Glomerular endothelial cell (primary cell): ENCODE data around the gene ICAM2. TPM values are rescaled to one million over a fixed set of nuclear protein-coding genes. Genes with fewer than 3 reads are reported as not detected.
A peak's percentile ranks its signal among the peaks of the same experiment; 100 is the strongest.

ENCODE experiments used
- DNase-seq: peaks from one replicate; pipeline ENCODE4 v3.0.0-alpha.2; 2011; ENCODE audit warnings: low read depth, low spot score; ENCODE audit errors: extremely low read depth
- total RNA-seq: library from RNA; depleted of rRNA; stranded (reverse); fragments of >200 nt; gene quantifications from 2 replicates; pipeline ENCODE4 v1.2.3, GENCODE V29; 2015

Gene ICAM2
- 1,004 and 1,319 TPM in 2 replicates for total RNA-seq

DNA sequence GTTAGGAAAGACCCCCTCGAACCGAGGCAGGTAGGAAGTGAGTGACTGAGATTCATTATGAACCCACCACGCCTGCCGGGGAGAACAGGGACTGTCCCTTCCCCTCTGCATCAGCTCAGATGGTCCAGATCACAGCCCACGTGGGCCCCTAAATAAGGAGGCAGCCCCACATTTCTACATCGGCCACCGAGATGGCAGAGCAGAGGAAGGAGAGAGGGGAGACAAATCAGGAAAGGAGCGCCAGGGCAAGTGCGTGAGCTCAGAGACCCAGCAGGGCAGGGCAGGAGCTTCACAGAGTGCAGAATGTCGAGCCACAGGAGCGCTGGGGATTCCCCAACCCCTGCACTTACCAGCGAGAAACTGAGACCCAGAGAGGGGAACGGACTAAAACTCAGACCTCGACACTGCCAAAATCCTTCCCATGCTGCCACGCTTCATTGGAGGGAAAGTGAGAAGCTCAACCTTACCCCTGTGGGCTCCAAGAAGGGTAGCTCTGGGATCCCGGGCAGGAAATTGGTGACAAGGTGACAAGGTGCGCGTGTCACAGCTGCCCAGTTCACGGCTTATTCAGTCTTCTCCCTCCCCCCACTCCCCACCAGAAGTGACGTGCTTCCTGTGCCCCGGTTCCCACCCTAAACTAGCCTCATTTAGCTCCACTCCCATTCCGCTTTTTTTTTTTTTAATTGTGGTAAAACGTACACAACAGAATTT lies at the start of gene ICAM2:
Gene ICAM2 (minus strand): TSS at position 578 of the 711 bp plus-strand sequence. CDS start 13,942 bp downstream, outside the sequence.
- DNase-seq = no peak

DNA sequence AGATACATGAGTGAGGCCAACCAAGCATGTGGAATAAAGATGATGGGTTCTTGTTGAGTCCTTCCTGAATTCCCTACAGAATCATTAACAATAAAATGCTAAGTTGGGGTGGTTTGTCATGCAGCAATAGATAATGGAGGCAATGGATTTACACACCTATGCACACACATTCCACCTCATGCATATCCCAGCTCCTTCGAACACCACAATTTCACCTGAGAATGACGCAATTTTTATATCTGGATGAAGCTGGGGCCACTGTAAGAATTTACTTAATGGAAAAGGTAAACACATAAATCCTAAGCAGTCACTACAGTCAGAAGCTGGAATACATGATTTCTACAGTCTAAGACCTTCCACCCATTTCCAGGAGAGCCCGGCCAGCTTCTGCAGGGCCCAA lies 49.8 kb upstream of the ICAM2 start:
- no peak for DNase-seq

DNA sequence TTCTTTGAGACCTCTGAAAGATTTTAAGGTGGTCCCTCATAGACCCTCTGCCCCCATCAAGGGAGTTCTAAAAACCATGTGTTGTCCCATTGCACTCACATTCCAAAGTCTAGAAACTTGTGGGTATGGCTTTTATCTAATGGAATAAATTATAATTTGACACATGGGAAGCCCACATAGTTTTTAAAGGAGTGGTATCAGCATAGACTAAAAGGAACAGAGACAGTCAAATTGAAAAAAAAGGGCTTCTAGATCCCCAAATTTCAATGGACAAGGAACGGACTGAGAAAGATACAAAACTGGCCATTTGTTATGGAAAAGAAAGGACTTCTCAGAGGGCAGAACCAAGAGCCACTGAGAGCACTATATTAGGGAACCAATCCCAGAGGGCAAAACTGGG lies 48.7 kb upstream of the ICAM2 start:
- DNase-seq = no peak

DNA sequence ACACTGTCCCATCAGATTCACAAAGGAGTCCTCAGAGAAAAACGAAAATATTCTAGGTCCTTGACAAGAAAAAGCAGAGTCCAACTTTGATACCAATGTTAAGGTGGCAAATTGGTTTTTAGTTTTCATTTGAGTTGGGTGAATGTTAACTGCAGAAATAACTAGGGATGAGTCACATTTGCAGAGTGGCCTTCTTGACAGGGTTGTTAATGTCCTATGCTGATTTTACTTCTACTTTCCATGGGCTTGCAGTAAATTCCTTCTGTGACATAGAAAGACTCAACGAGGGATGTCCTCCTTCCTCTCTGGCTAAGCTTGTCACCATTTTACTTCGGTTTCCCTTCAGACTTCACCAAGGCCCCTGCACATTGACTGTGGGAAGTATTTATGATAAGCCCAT lies 47.2 kb upstream of the ICAM2 start:
- no peak for DNase-seq

DNA sequence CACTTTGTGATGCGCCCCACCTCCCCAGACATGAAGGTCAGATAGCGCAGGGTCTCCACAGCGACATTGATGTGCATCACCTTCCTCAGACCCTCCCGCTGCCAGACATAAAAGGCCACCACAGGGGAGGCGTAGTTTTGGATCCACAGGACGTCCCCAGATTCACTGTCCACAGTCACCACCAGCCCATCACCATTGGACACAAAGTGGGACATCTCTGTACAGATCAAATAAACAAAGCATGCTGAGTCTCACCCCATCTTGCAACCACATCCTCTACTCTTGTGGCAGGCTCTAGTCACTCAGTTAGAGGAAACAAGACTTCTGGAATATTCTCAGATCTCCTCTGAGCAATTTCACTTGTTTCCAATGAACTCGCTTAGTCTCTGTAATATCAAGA lies 46.3 kb upstream of the ICAM2 start:
- no peak for DNase-seq

DNA sequence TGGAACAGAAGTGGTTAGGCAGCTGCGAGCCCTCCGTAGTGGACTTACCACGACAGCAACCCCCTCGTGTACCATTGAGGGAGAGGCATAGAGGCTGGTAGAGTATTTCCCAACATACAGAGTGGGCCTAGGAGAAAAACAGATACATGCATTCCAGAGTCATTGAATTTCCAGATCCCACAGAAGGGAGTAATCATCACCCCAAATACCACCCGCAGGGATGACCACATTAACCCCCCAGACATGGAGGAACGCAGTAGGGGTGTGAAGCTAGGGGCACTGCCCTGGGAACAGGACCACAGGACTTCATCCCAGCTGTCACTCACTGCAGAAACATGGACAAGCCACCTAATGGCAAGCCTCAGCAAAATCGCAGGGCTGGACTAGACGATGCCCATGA lies 44.7 kb upstream of the ICAM2 start:
- DNase-seq = no peak

DNA sequence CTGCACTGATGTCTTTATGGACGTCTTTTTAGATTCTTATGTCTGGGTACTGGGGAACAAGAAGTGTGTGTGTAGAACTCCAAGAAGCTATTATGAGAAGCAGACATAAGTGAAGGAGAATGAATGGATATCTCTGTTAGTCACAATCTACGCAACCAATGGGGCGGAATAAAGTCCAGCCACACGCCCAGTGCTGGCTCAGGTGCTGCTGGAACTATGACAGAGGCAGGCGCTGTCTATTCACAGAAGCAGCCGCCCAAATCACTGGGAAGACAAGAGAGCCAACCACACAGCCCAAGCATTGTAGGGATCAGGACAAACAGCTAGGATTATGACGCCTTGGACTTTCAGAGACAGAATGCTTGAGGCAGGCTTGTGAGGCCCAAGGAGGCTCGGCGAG lies 43.9 kb upstream of the ICAM2 start:
- no peak for DNase-seq

DNA sequence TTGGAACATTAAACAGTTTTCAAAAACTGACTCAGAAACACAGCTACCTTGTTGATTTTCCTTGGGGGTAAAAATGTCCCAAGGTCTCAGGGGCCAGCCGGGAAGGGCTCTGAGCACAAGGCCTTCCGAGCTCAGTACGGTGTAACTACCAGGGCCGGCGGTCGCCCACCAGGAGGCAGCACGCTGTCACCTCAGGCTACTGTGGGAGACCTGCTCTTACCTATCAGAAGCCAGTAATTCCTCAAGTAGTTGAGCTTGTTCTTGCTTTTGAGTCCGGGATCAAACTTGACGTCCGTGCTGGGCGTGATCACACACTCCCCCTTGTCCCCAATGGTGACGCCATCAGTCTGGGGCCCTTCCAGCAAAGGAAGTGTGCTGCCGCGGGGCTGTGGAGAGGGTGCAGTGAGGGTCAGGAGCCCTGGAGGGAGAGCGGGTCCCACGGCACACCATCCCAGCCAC lies 43.4 kb upstream of the ICAM2 start:
- no peak for DNase-seq

DNA sequence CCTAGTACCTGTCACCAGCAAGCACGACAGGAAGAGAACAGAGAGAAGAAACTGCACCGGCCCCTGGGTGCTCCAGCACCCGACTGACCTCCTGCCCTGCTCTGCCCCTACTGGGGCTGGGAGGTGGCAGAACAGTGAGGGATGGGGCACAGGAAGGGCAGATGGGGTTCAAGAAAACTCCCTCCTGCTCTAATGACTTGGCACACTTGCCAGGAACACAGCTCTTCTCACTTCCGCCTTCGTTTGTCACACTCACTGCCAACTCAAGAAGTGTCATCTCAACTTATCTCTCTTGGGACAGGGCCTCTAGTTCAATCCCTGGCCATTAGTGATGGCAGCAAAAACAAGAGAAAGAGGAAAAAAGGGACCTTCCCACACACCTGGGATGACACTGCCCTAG lies 42.7 kb upstream of the ICAM2 start:
- DNase-seq = no peak

DNA sequence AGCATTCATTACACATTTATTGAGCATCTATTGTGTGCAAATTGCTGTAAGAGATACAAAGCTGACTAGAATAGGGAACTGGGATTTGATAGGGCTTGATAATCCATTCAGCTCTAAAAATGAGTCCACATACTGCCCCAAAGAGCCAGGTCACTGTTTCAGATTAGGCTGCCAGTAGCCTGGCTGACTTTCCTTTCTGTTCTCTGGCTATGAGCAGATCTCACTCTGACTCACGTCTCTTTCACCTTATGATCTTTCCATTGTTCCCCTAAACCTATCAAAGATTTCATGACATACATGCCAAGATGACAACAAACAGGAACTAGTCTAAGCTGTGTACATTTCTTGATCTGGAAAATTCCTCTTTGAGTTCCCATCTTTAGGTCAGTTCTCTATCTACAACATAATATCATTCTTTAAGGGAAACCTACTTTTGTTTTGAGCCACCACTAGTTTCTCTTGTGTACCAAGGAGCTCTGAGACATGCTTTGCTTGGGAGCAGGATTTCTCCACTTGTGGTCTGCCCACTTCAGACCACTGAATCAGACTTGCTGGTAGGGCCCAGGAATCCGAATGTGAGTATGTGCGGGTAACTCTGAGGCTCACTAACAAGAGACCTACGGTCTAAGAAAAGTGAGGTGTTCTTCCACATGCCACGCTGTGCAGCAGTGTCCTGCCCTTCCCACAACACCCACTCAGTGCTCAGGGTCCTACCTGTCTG lies 40.9 kb upstream of the ICAM2 start:
- DNase-seq = peak; percentile 75

DNA sequence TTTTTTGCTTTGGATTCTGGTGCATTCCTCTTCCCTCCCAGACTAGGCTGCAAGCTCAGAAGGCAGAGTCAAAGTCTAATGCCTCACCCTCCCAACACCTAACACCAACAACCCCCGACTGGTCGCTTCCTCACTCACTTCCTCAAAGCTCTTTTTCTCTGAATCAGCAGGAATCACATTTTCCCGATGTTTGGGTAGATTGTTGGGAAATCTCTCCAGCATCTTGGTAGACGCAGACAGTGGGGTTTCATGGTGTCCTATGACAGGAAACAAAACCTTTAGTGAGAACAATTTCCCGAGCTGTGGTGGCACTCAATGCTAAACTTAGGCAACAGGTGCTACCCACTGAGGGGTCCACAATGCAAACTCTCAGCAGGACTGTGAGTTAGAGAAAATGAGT lies 39.9 kb upstream of the ICAM2 start:
- DNase-seq = no peak

DNA sequence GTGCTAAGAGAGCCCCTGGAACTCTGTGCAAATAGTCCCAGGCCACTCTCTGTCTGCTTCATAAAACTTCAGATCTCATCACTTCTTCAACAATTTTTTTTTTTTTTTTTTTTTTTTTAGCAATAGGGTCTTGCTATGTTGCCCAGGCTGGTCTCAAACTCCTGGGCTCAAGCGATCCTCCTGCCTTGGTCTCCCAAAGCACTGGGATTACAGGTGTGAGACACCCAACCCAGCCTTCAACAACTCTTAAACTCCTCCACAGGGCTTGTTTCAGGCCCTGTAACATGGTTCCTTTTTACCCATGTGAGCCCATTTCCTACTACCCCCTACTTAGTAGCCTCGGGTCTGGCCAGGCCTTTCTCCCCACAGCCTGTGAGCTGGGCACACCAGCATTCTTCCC lies 39.3 kb upstream of the ICAM2 start:
- DNase-seq = no peak

DNA sequence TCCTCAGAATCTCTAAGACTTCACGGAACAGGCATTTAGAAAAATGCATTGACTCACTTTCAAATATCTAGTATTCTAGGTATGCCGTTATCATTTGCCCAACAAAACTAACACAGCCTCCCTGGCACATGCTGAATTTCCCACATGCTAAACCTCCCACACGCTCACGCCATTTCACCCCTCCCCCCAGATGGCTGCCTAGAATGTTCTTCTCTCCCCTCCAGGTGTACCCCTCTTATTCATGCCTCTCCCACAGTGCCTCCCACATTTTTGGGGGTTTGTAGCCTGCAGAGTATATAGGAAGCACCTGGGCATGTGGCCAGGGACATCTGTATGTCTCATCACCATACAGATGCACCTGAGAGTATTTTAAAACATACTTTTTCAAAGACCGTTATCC lies 38.2 kb upstream of the ICAM2 start:
- no peak for DNase-seq

DNA sequence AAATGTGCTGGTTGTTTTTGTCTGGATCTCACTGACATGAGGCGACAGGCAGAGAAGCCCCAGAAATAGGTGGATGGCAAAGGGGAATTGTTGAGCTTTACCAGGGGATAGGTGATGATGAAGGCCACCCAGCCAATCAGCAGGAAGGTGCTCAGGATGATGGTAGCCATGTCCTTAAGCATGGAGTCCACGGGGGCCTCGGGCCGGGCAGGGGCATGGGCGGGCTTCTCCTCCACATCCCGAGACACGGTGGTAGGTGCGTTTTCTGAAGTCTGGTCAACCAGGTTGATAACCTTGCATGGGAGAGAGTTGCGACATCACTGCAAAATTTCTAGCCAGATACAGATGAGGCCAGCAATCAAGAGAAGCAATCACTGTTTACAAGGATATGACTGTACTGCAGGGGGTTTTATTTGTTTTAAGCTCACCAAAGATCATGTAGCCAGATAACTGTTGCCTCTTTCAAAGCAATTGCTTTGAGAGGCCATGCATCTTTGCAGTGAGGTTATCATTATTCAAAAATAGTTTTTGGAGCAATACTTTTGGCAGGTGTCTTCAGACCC lies 37.3 kb upstream of the ICAM2 start:
- no peak for DNase-seq

DNA sequence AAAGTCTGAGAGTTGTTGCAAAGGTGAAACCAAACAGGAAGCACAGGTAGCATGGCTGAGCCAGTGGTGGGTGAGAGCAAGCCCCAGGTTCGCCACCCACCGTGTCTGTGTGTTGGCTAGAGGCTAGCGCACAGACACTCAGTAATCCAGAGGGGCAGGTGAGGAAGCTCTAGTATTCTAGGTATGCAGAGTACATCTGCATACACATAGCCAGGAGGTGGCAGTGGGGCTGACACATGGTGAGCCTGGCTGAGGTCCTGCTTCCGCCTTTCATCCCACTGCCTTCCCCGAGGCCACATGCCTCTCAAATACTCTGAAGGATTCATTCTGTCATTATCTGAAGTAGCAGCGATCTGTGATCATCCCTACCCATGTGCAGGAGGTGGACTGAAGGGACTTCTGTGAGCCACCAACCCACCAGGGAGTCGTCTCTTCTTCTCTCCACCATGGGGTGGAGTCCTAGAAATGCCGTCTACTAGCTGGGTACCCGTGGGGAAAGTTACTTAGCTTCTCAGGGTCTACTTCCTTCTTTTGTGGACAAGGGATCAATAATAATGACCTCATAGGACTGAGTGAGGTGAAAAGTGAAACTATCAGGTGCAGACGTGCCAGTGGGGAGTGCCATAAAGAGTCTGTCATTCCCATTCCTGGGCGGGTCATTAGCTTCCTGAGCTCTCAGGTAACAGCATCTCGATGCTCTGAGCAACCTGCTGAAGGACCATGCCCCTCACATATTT lies 36.0 kb upstream of the ICAM2 start:
- no peak for DNase-seq

DNA sequence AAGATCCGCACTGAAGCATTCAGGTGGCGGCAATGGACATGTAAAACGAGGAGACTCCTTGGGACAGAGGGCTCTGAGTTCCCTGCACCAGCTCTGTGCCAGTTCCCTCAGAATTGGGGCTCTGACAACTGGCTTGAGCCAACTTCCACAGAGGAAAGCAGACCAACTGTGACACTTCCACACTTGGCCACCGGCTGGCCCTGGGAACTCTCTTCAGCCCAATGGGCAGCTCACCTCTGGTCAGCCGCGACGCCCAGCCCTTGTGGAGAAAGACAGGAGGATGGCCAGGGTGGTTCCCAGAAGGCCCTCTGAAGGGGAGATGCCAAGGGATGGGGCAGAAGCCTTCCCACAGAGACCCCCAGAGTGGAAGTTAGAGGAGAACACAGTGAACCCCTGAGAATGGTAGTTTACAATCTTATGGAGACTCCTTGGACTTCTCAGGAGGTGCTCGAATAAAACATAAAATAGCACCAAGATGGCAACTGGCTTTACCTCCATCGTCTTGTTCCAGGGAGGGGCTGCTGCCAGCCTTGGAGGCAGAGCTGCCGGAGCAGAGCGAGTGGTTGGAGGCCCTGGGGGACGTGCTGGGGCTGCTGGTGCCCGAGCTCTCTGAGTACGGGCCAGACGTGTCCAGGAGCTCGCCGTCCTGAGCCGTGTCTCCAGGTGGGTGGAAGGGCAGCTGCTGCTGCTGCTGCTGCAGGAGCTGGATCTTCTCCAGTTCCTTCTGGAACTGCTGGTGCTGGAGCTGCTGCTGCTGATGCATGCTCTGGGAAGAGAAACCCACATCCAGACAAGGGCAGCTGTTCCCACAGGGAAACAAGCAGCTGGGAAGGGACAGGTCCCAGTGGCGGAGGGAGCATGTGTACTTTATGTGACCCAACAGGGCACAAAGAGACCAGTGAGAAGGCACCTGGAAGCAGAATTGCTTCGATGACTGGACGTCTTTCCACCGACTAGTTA lies 35.0 kb upstream of the ICAM2 start:
- DNase-seq = no peak

DNA sequence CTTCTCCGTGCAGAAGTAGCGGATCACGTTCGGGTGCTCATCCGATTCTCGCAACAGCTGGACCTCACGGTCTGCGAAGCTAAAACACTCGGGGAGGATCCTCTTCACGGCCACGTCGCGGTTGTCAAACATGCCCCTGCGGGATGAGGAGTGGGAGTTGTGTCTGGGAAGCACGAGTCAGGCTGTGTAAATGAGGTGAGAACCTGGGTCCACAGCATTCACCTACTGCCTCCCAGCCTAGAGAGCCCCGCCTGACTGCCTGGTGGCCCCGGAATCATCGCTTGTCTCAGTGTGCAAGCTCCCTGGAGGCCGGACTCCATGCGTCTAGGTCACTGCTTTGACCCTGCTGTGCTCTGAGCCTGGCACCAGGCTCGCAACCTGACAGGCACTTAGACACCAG lies 33.9 kb upstream of the ICAM2 start:
- no peak for DNase-seq

DNA sequence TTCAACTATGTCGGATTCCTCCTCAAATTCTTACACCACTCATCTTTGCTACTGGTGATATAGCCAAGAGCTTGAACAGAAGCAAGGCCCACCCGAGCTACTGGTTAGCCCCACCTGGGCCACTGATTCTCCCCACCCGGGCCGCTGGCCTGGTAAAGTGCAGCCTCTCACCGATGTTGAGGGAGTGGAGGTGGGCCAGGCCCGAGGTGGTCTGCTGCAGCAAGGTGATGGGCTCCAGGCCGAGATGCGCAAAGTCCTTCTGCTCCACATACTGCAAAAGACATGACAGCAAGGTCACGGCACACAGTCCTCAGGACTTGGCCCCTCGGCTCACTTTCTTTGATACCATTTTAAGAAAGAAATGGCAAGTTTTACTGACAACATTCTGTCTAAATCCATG lies 32.7 kb upstream of the ICAM2 start:
- DNase-seq = no peak

DNA sequence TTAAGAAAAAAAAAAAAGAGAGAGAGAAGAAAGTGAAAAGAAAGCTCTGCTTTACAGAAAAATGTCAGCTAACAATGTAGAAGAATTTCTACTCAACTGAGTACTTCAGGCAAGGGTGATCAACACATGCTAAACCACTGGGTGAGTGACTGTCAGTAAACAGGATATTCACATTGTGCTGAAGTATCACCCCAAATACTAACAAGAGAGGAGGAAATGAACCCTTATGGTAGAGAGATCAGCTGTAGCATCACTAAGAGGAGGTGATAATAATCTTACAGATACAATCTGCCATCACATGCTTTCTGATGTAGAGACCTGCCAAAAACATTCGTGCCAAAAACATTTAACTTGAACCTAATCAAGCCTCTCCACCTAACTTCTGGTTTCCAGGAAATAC lies 30.7 kb upstream of the ICAM2 start:
- no peak for DNase-seq

DNA sequence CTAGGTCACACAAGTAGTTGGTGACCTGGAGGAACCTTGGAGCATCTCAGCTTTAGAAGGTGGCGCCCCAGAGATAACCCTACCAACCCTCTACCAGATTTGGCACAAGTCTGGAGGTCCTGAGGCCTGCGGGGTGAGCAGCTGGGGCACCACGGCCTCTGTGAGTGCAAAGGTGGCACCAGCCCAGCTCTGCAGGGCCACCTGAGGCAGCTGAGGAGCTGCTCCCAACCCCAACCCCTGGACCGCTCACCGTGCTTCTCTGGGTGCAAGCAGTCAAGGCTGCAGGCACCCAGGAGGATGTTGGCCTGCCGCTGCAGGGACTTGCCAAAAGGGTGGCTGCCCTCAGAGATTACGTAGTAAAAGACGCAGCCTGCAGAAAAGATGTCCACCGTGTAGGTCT lies 28.4 kb upstream of the ICAM2 start:
- no peak for DNase-seq
